ENCODE measurements around the gene RIMS4.

RIMS4 gene

DNA sequence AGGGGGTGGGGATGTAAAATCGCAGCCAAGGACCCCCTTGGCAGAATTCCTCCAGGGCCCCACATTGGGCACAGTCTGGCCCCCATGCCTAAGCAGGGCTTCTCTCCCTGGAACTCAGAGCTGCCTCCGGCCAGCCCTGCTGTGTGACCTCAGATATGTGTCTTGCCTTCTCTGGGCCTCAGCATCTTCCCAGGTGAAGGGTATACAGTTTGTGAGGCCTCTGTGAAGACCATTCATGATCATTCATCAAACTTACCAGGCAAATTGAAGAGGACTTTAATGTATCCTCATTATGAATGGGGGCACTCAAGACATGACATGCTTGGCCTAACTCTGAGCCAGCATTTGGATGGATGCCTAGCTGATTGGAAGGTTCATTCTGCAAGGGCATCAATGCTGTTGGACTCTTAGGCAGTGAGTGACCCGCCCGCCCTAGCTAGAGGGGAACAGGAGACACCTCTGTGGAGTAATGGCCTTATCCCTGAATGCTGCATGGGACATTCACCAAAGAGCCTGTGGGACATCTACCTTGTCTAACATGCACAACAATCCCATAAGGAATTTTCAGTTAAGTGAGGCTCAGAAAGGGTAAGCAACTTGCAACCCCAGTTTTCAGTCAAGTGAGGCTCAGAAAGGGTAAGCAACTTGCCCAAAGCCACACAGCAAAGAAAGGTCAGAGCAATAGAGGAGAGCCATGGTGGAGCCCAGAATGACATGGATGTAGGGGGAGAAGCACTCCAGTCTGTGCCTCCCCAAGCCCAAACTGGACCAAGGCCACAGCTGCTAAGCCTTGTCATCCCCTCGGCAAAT, 94.6 kb downstream of the RIMS4 start:
- DNase-seq: no peak

DNA sequence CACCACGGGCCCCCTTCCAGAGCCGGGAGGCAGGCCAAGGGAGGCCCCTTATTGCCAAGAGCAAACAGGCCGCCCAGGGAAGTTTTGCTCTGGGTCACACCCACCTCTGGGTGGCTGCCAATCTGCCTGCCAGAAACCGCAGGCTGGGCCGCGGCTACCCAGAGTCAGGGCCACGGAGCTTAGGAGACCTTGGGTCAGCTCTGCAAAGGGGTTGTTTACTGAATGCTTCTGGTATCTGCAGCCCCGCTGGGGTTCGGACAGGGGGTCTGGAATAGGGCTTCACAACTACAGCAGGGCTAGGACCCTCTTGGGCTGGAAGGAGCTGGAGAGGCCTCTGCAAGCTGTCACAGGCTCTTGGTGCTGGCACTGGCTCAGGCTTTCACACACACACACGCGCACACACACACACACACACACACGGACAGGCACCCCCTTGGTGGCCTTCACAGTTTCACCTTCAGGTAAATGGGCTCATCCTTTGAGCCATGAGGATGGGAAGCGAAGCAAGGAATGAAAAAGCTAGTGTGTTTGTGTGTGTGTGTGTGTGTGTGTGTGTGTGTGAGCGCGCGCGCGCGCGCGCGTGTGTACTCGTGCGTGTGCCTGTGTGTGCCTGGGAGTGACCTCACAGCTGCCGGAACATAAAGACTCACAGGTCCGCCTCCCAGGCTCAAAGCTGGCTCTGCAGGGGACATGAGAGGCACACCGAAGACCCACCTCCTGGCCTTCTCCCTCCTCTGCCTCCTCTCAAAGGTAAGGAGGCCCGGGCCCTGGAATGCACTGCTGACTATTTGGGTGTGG, 95.4 kb downstream of the RIMS4 start, which contains the start of gene CCN5:
Gene CCN5, plus strand, starts transcription at position 669 of the 798 bp plus-strand sequence. Its CDS starts 22 bp downstream, at position 691.
- DNase-seq: no peak

DNA sequence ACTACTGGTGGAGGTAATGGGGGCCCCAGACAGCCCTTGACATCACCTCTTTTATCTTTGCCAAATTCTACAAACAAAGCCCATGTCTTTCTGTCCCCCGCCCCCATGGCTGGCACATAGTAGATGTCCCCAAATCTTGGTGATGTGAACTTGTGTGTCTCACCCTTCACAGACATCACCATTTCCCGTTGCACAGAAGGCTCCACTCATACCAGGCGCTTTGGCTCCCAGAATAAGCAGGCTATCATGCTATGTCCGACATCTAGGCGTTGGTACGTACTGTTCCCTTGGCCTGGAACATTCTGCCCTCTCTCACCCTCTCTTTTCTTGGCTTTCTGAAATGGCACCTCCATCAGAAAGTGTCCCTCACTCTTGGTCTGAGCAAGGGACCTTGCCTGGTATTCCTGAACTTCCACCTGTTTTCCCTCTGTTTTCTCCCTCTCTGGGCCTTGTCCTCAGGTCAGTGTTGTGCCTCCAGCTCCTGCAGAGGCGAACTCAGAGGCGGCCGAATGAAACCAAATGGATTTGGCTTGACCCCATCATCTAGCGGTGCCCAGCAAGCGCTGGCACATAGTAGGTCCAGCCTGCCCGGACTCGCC, 96.1 kb downstream of the RIMS4 start:
- no peak for DNase-seq

DNA sequence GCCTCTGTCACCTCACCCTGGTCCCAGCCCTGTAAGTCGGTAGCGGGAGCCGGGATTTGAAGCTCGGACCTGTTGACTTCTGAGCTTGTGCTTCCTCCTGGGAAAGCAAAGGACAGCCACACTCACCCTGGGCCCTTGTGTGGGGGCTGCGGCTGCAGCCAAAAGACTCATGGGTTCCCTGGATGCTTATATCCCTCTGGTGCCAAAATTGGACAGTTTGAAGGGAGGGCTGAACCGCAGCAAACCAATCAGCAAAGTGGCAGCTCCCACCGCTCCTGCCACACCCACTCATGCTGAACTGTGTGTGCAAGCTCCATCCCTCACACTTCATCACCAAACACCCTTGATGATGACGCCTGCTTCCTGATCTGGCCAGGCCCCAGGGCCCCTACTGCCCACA, 99.1 kb downstream of the RIMS4 start:
- DNase-seq: no peak

DNA sequence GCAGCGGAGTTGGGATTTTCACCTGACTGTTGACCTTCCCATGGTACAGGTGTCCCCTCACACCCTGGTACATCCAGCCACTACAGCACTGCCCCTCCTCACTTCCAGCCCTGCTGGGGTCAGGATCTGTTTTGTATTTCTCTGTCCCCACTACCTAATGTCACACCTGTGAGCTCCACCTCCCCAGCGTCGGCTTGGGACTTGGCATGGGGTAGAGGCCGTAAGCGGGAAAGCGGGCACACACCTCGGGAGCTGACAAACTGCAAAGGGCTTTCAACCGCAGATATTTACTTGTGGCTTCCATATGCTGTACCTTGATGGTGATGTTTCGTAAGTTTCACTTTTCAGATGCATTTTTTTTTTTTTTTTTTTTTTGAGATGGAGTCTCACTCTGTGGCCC, 100.5 kb downstream of the RIMS4 start:
- no peak for DNase-seq

DNA sequence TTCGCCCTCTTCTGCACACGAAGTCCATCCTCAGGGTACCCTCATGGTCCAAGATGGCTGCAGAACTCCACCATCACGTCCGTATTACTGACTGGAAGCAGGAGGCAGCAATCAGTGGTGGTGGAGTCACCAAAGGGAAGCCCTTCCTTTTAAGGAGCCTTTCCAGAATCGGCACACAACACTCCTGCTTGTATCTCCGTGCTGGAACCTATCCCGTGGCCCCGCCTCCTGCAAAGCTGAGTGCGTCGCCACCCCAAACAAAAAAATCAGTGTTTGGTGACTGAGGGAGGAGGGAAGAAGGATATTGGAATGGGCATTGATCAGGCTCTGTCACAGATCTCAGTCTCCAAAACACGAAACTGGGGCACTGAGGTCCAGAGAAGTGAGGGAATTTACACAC, 101.0 kb downstream of the RIMS4 start:
- DNase-seq: no peak

DNA sequence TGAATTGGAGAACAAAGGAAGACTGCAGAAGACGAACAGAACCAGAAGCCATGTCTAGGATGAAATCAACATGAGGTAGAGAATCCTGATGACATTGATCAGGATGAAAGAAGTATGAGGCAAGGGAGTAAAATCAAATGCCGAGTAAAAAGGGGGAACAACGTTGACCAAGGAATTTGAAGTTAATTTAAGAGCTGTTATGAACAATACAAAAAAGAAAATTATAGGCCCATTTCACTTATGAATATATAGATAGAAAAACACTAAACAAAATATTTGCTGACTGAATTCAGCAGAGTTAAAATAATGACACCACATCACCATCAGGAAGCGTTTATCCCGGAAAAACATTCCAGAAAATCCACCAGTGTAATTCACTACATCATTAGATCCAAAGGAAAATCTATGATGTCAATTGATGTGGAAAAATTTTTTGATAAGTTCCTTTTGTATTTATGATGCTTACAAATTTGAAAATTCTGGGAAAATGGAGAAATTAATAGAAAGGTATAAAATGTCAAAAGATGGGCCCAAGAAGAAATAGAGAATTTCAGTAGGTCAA, 103.2 kb downstream of the RIMS4 start:
- DNase-seq: no peak

DNA sequence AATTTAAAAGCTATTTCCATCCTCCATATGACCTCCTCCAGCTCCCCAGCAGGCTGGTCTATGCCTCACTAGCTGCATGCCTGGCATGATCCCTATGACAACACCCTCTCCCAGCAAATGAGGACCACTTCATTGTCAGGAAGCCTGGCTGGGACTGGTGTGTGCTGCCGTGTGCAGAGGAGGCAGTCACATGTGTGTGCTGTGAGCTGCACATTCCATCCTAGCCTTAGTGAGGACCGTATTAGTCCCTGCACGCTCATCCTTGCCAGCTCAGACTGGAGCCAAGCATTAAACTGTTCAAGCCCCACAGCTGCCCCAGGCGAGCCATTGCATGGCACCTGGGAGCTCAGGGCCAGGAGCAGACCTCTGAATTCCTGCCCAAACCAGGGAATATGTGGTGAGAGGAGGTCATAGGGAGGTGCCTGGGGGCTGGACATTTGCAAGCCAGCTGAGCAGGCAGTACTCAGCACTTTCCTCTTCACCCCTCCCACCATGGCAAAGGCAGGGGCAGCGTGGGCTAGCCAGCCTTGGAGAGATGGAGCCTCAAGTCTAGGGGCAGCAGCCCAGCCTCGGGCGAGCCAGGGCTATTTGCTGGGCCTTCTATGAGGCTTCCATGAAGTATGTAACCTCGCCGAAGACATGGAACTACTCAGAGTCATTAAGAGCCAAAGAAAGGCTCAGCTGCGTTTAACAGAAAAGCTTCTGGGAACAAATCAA, 103.9 kb downstream of the RIMS4 start:
- DNase-seq: no peak

DNA sequence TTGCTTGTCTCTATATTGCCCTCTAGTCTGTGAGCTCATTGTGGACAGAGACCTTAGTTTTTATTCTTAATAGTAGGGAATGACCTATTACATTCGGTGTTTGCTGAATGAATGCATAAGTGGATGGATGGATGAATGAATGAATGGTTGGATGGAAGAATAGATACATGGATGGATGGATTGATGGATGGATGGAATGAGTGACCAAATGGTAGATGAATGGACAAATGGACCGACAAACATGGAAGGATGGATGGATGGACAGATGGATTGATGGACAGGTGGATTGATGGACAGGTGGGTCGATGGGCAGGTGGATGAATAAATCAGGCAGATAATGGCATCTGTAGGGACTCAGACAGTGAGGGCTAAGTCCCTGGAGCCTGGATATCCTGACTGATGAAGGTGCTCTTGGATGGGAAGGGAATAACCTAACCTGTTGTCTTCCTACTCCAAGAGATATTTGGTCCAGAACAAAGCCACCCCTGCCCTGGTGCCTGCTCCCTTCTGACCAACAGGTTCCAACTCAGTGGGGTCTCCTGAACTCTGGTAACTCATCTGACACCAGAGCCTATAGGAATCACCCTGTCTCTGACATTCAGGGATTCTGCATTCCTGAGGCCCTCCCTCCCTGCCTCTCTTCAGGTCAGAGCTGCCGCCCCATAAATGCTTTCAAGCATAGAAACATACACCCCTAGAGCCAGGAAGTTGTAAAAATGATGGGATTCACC, 104.8 kb downstream of the RIMS4 start:
- no peak for DNase-seq

DNA sequence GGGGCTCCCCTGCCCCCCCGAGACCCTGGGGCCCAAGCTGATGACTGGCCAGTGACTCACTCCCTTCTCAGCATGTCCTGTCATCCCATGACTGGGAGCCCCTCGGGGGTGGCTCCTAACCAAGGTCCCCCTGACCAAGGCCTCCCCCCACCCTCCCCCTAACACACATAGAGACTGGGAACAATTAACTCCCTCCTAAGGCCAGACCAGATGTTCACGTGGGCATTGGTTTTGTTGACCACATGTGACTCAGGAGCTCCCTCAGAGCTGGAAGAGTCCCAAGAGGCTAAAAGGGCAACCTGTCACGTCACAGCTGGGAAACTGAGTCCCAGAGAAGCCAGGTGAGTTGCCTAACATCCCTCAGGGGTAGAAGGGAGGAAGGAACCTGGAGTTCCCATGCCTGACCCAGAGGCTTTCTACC, 105.8 kb downstream of the RIMS4 start:
- DNase-seq: no peak

DNA sequence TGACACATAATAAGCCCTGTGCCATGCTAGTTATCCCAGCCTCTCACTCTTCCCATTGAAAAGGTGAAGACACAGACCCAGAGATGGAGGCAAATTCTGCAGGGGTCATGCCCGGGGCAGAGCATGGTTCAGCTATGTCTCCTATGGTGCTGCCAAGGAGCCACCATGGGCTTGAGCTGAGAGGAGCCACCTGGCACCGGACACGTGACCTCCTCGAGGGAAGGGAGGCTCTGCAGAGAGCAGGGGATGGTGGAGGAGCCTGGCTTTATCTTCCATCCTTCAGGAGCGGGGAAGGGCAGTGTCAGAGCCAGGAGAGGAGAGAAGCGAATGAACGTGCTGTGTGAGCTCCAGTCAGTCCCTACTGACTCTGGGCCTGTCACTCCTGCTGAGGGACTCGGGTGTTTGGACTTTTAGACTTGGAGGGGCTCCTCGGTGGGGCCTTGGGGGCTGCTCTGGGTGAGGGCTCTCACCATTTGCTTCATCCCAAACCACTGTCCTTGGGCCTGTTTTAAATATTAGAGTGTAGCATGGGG, 106.3 kb downstream of the RIMS4 start:
- no peak for DNase-seq

DNA sequence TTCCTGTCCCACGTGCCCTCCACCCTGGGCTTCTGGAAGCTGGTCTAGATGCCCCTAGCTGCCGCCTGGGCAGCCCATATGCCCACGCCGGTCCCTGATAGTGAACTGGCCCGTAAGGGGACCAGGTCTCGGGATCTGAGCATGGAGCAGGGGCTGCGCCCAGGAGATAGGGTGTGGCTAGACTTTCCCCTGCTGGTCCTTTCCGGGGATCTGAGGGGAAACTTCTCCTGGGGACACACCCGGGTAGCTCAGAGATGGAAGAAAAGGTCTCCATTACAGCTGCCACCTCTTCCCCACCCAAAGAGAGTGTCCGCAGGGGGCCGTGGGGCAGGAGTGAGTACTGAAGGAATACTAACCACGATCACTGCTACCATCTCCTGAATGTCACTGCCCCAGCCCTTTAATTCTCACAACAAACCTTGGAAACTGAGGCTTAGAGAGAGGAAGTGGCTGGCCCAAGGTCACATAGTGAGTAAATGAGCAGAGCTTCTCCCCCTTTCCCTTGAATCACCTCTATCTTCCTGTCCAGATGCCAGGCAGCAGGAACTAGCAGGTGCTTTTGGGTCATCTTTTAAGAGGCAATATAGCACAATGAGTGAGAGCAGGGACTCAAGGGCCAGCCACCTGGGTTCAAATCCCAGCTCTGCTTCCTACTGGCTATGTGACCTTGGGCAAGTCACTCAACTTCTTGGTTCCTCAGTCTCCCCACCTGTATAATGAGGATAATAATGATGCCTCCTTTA, 107.0 kb downstream of the RIMS4 start:
- no peak for DNase-seq

DNA sequence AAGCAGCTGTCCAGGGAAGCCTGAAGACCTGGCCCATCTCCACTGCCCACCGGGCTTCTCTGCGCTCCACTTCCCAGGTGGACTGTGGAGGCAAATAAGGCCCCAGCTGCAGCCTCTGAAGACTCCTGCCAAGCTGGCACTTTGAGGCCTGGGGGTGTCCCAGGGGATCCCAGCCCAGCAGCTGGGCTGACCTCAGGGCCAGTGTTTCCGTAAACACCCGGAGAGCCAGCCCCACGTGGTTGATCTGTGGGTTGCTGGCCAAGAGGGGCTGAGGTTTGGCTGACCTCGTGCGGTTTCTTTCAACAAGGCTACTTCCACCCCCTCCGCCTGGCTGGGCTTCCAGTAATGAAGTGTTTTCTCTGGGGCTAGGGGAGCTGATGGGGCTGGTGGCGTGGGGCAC, 107.6 kb downstream of the RIMS4 start:
- DNase-seq: no peak

DNA sequence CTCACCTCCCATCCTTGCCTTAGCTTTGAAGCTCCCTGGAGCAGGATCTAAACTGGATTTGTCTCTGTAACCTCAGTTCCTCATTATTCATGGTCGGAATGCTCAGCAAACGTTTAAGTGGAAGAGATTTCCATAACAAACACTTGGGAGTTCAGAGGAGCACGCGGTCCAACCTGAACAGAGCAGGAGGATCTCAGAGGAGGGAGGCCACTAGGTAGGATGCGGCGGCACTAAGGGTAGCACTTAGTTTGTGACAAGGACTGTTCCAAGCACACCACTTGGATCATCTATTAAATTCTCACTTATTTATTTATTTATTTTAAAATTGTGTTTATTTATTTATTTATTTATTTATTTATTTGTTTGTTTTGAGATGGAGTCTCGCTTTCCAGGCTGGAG, 108.5 kb downstream of the RIMS4 start:
- DNase-seq: no peak

All from NCI-H748 treated with DMSO at 0.1 percent for 48 hours (cell line).